Measurements from ENCODE around the gene NBAS. TPM values are rescaled to one million over a fixed set of nuclear protein-coding genes. Genes with fewer than 3 reads are reported as not detected.

NBAS gene
- polyA plus RNA-seq, 1 donor from 2014 or later: 31.9 TPM

GRCh38 chr2:15262792-15263191, 298.3 kb downstream of the NBAS start:
- Histone ChIP-seq H3F3A (ENCODE audit: insufficient read depth, low read length, poor library complexity, severe bottlenecking) (no peaks in the 10 kb centered on the region), H3K4me3 (ENCODE audit: low read length) (no peak overlapping the region), H3K36me3 (ENCODE audit: insufficient read depth, low read length) (no peaks in the 10 kb centered on the region), H3K9ac (ENCODE audit: low read length) (no peak overlapping the region), H3K27ac (ENCODE audit: low read length) (no peak overlapping the region), H4K20me1 (ENCODE audit: insufficient read depth) (no peaks in the 10 kb centered on the region), H3K27me3 (ENCODE audit: insufficient read depth, low read depth, low read length) (no peaks in the 10 kb centered on the region), H3K9me3 (ENCODE audit: low read length) (no peaks in the 10 kb centered on the region), H3K79me2 (replicated peaks; ENCODE audit: insufficient read depth, low read length) (no peaks in the 10 kb centered on the region), H3K4me2 (ENCODE audit: low read length) (no peak overlapping the region), H3K9me2 (ENCODE audit: insufficient read depth, low read length) (no peaks in the 10 kb centered on the region), H2AFZ (ENCODE audit: low read depth, low read length) (no peak overlapping the region)
- TF ChIP-seq POLR2AphosphoS5 (IDR thresholded peaks at IDR 0.05) (no peak), RAD21 (conservative IDR thresholded peaks at IDR 0.05) (no peak), TAF1 (IDR thresholded peaks at IDR 0.05; ENCODE audit: low read depth) (no peak), SMC3 (conservative IDR thresholded peaks at IDR 0.05; ENCODE audit: poor library complexity) (no peak)
- TF ChIP-seq, protein P1, sequence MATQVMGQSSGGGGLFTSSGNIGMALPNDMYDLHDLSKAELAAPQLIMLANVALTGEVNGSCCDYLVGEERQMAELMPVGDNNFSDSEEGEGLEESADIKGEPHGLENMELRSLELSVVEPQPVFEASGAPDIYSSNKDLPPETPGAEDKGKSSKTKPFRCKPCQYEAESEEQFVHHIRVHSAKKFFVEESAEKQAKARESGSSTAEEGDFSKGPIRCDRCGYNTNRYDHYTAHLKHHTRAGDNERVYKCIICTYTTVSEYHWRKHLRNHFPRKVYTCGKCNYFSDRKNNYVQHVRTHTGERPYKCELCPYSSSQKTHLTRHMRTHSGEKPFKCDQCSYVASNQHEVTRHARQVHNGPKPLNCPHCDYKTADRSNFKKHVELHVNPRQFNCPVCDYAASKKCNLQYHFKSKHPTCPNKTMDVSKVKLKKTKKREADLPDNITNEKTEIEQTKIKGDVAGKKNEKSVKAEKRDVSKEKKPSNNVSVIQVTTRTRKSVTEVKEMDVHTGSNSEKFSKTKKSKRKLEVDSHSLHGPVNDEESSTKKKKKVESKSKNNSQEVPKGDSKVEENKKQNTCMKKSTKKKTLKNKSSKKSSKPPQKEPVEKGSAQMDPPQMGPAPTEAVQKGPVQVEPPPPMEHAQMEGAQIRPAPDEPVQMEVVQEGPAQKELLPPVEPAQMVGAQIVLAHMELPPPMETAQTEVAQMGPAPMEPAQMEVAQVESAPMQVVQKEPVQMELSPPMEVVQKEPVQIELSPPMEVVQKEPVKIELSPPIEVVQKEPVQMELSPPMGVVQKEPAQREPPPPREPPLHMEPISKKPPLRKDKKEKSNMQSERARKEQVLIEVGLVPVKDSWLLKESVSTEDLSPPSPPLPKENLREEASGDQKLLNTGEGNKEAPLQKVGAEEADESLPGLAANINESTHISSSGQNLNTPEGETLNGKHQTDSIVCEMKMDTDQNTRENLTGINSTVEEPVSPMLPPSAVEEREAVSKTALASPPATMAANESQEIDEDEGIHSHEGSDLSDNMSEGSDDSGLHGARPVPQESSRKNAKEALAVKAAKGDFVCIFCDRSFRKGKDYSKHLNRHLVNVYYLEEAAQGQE (IDR thresholded peaks at IDR 0.05; ENCODE audit: borderline replicate concordance): no peak

GRCh38 chr2:15260835-15261234, 300.3 kb downstream of the NBAS start:
- Histone ChIP-seq H2AFZ (ENCODE audit: low read depth, low read length) (no peak overlapping the region), H3F3A (ENCODE audit: insufficient read depth, low read length, poor library complexity, severe bottlenecking) (no peaks in the 10 kb centered on the region), H4K20me1 (ENCODE audit: insufficient read depth) (no peaks in the 10 kb centered on the region), H3K27ac (ENCODE audit: low read length) (no peak overlapping the region), H3K9me3 (ENCODE audit: low read length) (no peaks in the 10 kb centered on the region), H3K4me2 (ENCODE audit: low read length) (no peak overlapping the region), H3K9me2 (ENCODE audit: insufficient read depth, low read length) (no peaks in the 10 kb centered on the region), H3K27me3 (ENCODE audit: insufficient read depth, low read depth, low read length) (no peaks in the 10 kb centered on the region), H3K9ac (ENCODE audit: low read length) (no peak overlapping the region), H3K79me2 (replicated peaks; ENCODE audit: insufficient read depth, low read length) (no peaks in the 10 kb centered on the region), H3K4me3 (ENCODE audit: low read length) (no peak overlapping the region), H3K36me3 (ENCODE audit: insufficient read depth, low read length) (no peaks in the 10 kb centered on the region)
- no peak for TF ChIP-seq SMC3 (conservative IDR thresholded peaks at IDR 0.05; ENCODE audit: poor library complexity)
- no peak for TF ChIP-seq EP300 (conservative IDR thresholded peaks at IDR 0.05; ENCODE audit: poor library complexity, severe bottlenecking)

- TF ChIP-seq, protein P2, sequence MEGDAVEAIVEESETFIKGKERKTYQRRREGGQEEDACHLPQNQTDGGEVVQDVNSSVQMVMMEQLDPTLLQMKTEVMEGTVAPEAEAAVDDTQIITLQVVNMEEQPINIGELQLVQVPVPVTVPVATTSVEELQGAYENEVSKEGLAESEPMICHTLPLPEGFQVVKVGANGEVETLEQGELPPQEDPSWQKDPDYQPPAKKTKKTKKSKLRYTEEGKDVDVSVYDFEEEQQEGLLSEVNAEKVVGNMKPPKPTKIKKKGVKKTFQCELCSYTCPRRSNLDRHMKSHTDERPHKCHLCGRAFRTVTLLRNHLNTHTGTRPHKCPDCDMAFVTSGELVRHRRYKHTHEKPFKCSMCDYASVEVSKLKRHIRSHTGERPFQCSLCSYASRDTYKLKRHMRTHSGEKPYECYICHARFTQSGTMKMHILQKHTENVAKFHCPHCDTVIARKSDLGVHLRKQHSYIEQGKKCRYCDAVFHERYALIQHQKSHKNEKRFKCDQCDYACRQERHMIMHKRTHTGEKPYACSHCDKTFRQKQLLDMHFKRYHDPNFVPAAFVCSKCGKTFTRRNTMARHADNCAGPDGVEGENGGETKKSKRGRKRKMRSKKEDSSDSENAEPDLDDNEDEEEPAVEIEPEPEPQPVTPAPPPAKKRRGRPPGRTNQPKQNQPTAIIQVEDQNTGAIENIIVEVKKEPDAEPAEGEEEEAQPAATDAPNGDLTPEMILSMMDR (IDR thresholded peaks at IDR 0.05; ENCODE audit: poor library complexity, severe bottlenecking): no peak
- no peak for TF ChIP-seq TAF1 (IDR thresholded peaks at IDR 0.05; ENCODE audit: low read depth)
- TF ChIP-seq POLR2AphosphoS5 (IDR thresholded peaks at IDR 0.05): no peak
- TF ChIP-seq EZH2 (IDR thresholded peaks at IDR 0.05; ENCODE audit: borderline replicate concordance, insufficient read depth, low read length, poor library complexity, severe bottlenecking): no peak
- no peak for TF ChIP-seq MXI1 (conservative IDR thresholded peaks at IDR 0.05; ENCODE audit: poor library complexity, severe bottlenecking)
- no peak for TF ChIP-seq SMC3 (conservative IDR thresholded peaks at IDR 0.05; ENCODE audit: poor library complexity)
- no peak for TF ChIP-seq RAD21 (conservative IDR thresholded peaks at IDR 0.05)
- TF ChIP-seq EP300 (conservative IDR thresholded peaks at IDR 0.05; ENCODE audit: poor library complexity, severe bottlenecking): no peak
- TF ChIP-seq, protein P1 (IDR thresholded peaks at IDR 0.05; ENCODE audit: borderline replicate concordance): no peak
- Histone ChIP-seq H3K27ac (ENCODE audit: low read length) (no peak overlapping the region), H3K79me2 (replicated peaks; ENCODE audit: insufficient read depth, low read length) (no peaks in the 10 kb centered on the region), H4K20me1 (ENCODE audit: insufficient read depth) (no peaks in the 10 kb centered on the region), H3K4me2 (ENCODE audit: low read length) (no peak overlapping the region), H3K9ac (ENCODE audit: low read length) (no peak overlapping the region), H3F3A (ENCODE audit: insufficient read depth, low read length, poor library complexity, severe bottlenecking) (no peaks in the 10 kb centered on the region), H3K9me3 (ENCODE audit: low read length) (no peaks in the 10 kb centered on the region), H3K9me2 (ENCODE audit: insufficient read depth, low read length) (no peaks in the 10 kb centered on the region), H3K36me3 (ENCODE audit: insufficient read depth, low read length) (no peaks in the 10 kb centered on the region), H2AFZ (ENCODE audit: low read depth, low read length) (no peak overlapping the region), H3K27me3 (ENCODE audit: insufficient read depth, low read depth, low read length) (no peaks in the 10 kb centered on the region), H3K4me3 (ENCODE audit: low read length) (no peak overlapping the region)
Observed at GRCh38 chr2:15260196-15260595, 300.9 kb downstream of the NBAS start.

Data from neural cell (in vitro differentiated cells).